IMR-90 (cell line): Measurements from ENCODE around the gene AHR. TPM values are rescaled to one million over a fixed set of nuclear protein-coding genes. Genes with fewer than 3 reads are reported as not detected.

Experiments used
- ATAC-seq: fragments of 200-7000 bp; cut with Tn5 transposase; 2 replicates; pipeline ENCODE4 v1.9.1; 2020; ENCODE audit warnings: low read depth, mild to moderate bottlenecking, moderate library complexity
- BruUV-seq: library from RNA; stranded (reverse); fragments of 400-500 nt; replicated peaks from 2 replicates; lab custom pipeline; 2021; lab: Mats Ljungman, UMichigan
- CTCF ChIA-PET: fragments of 300-600 bp; formaldehyde crosslinking; extraction: SDS; loops from one replicate; lab custom pipeline; 2021; ENCODE audit warnings: antibody characterized with exemption; lab: Yijun Ruan, JAX
- POLR2A ChIA-PET: fragments of 300-600 bp; sonication (Branson Sonifier 250); formaldehyde crosslinking; loops from one replicate; lab custom pipeline; 2022; ENCODE audit warnings: antibody characterized with exemption; ENCODE audit not compliant: unreplicated experiment; lab: Charles Lee
- DNase-seq: peaks from one replicate; pipeline ENCODE4 v3.0.0; 2013
- H2AFZ ChIP-seq: replicated peaks from 2 replicates; pipeline ENCODE3; 2013; ENCODE audit warnings: low read length, mild to moderate bottlenecking; ENCODE audit not compliant: poor library complexity
- H2AK5ac ChIP-seq: 2 replicates; pipeline ENCODE4 v1.6.1; 2013; ENCODE audit warnings: low read depth, low read length, inconsistent platforms
- H2AK9ac ChIP-seq: replicated peaks from 2 replicates; pipeline ENCODE3; 2013; ENCODE audit warnings: mild to moderate bottlenecking, low read depth, low read length, moderate library complexity; ENCODE audit not compliant: poor library complexity
- H2BK120ac ChIP-seq: 2 replicates; pipeline ENCODE4 v1.6.1; 2013; ENCODE audit warnings: low read depth, low read length, inconsistent platforms
- H2BK15ac ChIP-seq: 3 replicates; pipeline ENCODE4 v1.6.1; 2013; ENCODE audit warnings: low read depth, low read length, inconsistent platforms
- H2BK20ac ChIP-seq: 2 replicates; pipeline ENCODE4 v1.6.1; 2013; ENCODE audit warnings: low read depth, mild to moderate bottlenecking, inconsistent platforms, low read length, moderate library complexity
- H2BK5ac ChIP-seq: 2 replicates; pipeline ENCODE4 v1.6.1; 2013; ENCODE audit warnings: mild to moderate bottlenecking, low read depth, low read length, inconsistent platforms; ENCODE audit not compliant: poor library complexity, severe bottlenecking
- H3K14ac ChIP-seq: replicated peaks from 2 replicates; pipeline ENCODE4 v1.6.1; 2013; ENCODE audit warnings: low read depth, low read length, inconsistent platforms
- H3K18ac ChIP-seq: 2 replicates; pipeline ENCODE4 v1.6.1; 2013; ENCODE audit warnings: low read depth, low read length, control low read depth
- H3K23ac ChIP-seq: 2 replicates; pipeline ENCODE4 v1.6.1; 2013; ENCODE audit warnings: low read depth, low read length, inconsistent platforms
- H3K27ac ChIP-seq: 2 replicates; pipeline ENCODE4 v1.5.1; 2013; ENCODE audit warnings: mild to moderate bottlenecking, control low read depth, low read length; ENCODE audit not compliant: insufficient read depth
- H3K27me3 ChIP-seq: 2 replicates; pipeline ENCODE4 v1.6.1; 2013; ENCODE audit warnings: low read length; ENCODE audit not compliant: control insufficient read depth, insufficient read depth
- H3K36me3 ChIP-seq: 2 replicates; pipeline ENCODE4 v1.6.1; 2013; ENCODE audit warnings: low read length, mixed read lengths; ENCODE audit not compliant: control insufficient read depth, insufficient read depth
- H3K4ac ChIP-seq: 2 replicates; pipeline ENCODE4 v1.6.1; 2013; ENCODE audit warnings: low read depth, low read length, inconsistent platforms
- H3K4me1 ChIP-seq: 2 replicates; pipeline ENCODE4 v1.6.1; 2013; ENCODE audit warnings: low read length, mixed read lengths; ENCODE audit not compliant: control insufficient read depth, insufficient read depth
- H3K4me2 ChIP-seq: 2 replicates; pipeline ENCODE4 v1.6.1; 2013; ENCODE audit warnings: low read depth, mild to moderate bottlenecking, control low read depth, low read length, moderate library complexity
- H3K4me3 ChIP-seq: 2 replicates; pipeline ENCODE4 v1.5.1; 2013; ENCODE audit warnings: low read depth, mild to moderate bottlenecking, control low read depth, low read length, moderate library complexity; ENCODE audit not compliant: insufficient read depth
- H3K56ac ChIP-seq: 2 replicates; pipeline ENCODE4 v1.6.1; 2013; ENCODE audit warnings: low read length, inconsistent platforms; ENCODE audit not compliant: insufficient read depth; ENCODE audit errors: extremely low read depth
- H3K79me1 ChIP-seq, 2 experiments: 2 replicates each; pipeline ENCODE4 v1.6.1; 2013; ENCODE audit warnings: low read length in 2 of 2, inconsistent platforms in 1 of 2, low read depth in 1 of 2
- H3K9ac ChIP-seq: 2 replicates; pipeline ENCODE4 v1.6.1; 2013; ENCODE audit warnings: low read depth, low read length, control low read depth
- H3K9me1 ChIP-seq: 2 replicates; pipeline ENCODE4 v1.6.1; 2013; ENCODE audit warnings: low read length, inconsistent platforms; ENCODE audit not compliant: insufficient read depth
- H3K9me3 ChIP-seq: 2 replicates; pipeline ENCODE4 v1.6.1; 2013; ENCODE audit warnings: low read length; ENCODE audit not compliant: control insufficient read depth, insufficient read depth
- H4K20me1 ChIP-seq: 2 replicates; pipeline ENCODE4 v1.6.1; 2013; ENCODE audit warnings: low read length, inconsistent platforms; ENCODE audit not compliant: insufficient read depth
- H4K5ac ChIP-seq: 2 replicates; pipeline ENCODE4 v1.6.1; 2013; ENCODE audit warnings: mild to moderate bottlenecking, low read depth, low read length, control low read depth
- H4K8ac ChIP-seq, 2 experiments: 2 replicates each; pipeline ENCODE4 v1.6.1; 2013; ENCODE audit warnings: low read depth in 2 of 2, low read length in 2 of 2, control low read depth in 1 of 2, inconsistent platforms in 1 of 2
- H4K91ac ChIP-seq: 2 replicates; pipeline ENCODE4 v1.6.1; 2013; ENCODE audit warnings: low read depth, low read length, inconsistent platforms; ENCODE audit not compliant: insufficient read depth
- CEBPB ChIP-seq: IDR thresholded peaks from 2 replicates; pipeline ENCODE4 v1.6.1; 2012; ENCODE audit warnings: low read depth, low read length, improper control_type of control experiment
- ELK1 ChIP-seq: fragments of 150-350 bp; IDR thresholded peaks from 2 replicates; pipeline ENCODE4 v1.6.1; 2016; ENCODE audit warnings: low read depth, mild to moderate bottlenecking, low read length, moderate library complexity, borderline replicate concordance
- MAFK ChIP-seq: IDR thresholded peaks from 2 replicates; pipeline ENCODE4 v1.6.1; 2012; ENCODE audit warnings: low read depth, low read length, improper control_type of control experiment
- RAD21 ChIP-seq: IDR thresholded peaks from 2 replicates; pipeline ENCODE4 v1.6.1; 2012; ENCODE audit warnings: low read length, improper control_type of control experiment
- RFX5 ChIP-seq: IDR thresholded peaks from 2 replicates; pipeline ENCODE4 v1.8.0; 2012; ENCODE audit warnings: low read depth, mild to moderate bottlenecking, low read length, moderate library complexity
- SMC3 ChIP-seq: fragments of 150-350 bp; IDR thresholded peaks from 2 replicates; pipeline ENCODE4 v1.6.1; 2016; ENCODE audit warnings: low read depth, mild to moderate bottlenecking, antibody characterized with exemption, low read length, moderate library complexity
- WGBS, 2 experiments: methylation state at CpG; one replicate each; pipeline versions ENCODE4 v1.1.5 to v1.1.7; 2013; ENCODE audit warnings: missing lambda C conversion rate in 2 of 2; ENCODE audit not compliant: insufficient read length in 1 of 2; ENCODE audit errors: extremely low coverage in 2 of 2; 5-methylcytosine and 5-hydroxymethylcytosine counted together
- dilution Hi-C: fragments of 300-500 bp; cut with HindIII; formaldehyde crosslinking; loops from one replicate; pipeline ENCODE4 v1.14.3; 2018; ENCODE audit warnings: low sequenced_read_pairs; ENCODE audit not compliant: unreplicated experiment
- in situ Hi-C: fragments of 300-500 bp; cut with MboI; formaldehyde crosslinking; loops from 3 replicates; pipeline ENCODE4 v1.14.3; 2019; ENCODE audit warnings: low sequenced_read_pairs, inconsistent platforms, mixed read lengths
- intact Hi-C: fragments of 100-400 bp; cut with micrococcal nuclease; formaldehyde crosslinking; loops from 2 replicates; pipeline ENCODE4 v1.10.0; 2022
- polyA plus RNA-seq, 3 experiments: library from polyadenylated mRNA; depleted of rRNA; stranded (reverse); fragments of >200 nt; gene quantifications; 2 replicates each; pipeline ENCODE4 v1.2.3, GENCODE V29; 2012; ENCODE audit warnings: low replicate concordance in 1 of 3
- total RNA-seq: library from RNA; depleted of rRNA; stranded (reverse); fragments of >200 nt; gene quantifications from 2 replicates; pipeline ENCODE4 v1.2.3, GENCODE V29; 2012

The AHR gene
- total and polyA plus RNA-seq, 2 of the 4 experiments (the other 2 are of a cell fraction), result 6.9 to 55.2 TPM

GRCh38 chr7:17380736-17381662, 82.5 kb downstream of the AHR start:
- Histone ChIP-seq H3K14ac (0 out of 2 replicates have a peak overlapping the region, but pooled peaks have one; percentile 30), H2BK5ac (no peak overlapping the region), H3K9me1 (no peaks in the 10 kb centered on the region), H3K4me1 (peaks cover 3% of the 10 kb centered on the region; the same call in 1 of the 2 replicates), H3K27me3 (no peaks in the 10 kb centered on the region), H2AK5ac (no peak overlapping the region), H3K4me3 (no peak overlapping the region), H2BK120ac (no peak overlapping the region), H3K23ac (no peak overlapping the region), H4K8ac (no peak overlapping the region), H4K91ac (no peak overlapping the region), H3K18ac (no peak overlapping the region), H3K9me3 (no peaks in the 10 kb centered on the region), H3K4me2 (no peak overlapping the region), H4K5ac (no peak overlapping the region), H3K4ac (no peak overlapping the region), H2BK15ac (no peak overlapping the region), H3K56ac (no peak overlapping the region), H3K36me3 (no peaks in the 10 kb centered on the region), H4K20me1 (no peaks in the 10 kb centered on the region), H2AFZ (no peak overlapping the region), H2BK20ac (no peak overlapping the region), H3K9ac (no peak overlapping the region), H3K79me1 (no peaks in the 10 kb centered on the region), H3K27ac (no peak overlapping the region), H2AK9ac (no peak overlapping the region)
- peak; percentile 60 for DNase-seq
- 100% methylated on average over 2 of the region's 4 CpGs; no CpG with 5 or more reads in 1 of the 2 experiments for WGBS, 2 experiments
- ChIA-PET CTCF (interaction anchor here (1.4 kb wide), 1 partner anchor 398 kb away, joined by 4 read pairs; no protein-coding TSS in a partner anchor), POLR2A (no interaction called here)
- no TSS peak for BruUV-seq
- peak; percentile 46 for ATAC-seq
- TF ChIP-seq RFX5 (no peak), MAFK (0 out of 2 replicates have a peak, but pooled peaks have one; percentile 17), ELK1 (no peak), RAD21 (no peak), CEBPB (no peak), SMC3 (no peak)
- dilution Hi-C loops (no loop called here), intact Hi-C loops (no loop called here), in situ Hi-C loops (no loop called here)
